ENCODE data around the gene HOXC4.

- no peak for TF ChIP-seq POLR2AphosphoS5 (IDR thresholded peaks at IDR 0.05)
- TF ChIP-seq, protein P1, sequence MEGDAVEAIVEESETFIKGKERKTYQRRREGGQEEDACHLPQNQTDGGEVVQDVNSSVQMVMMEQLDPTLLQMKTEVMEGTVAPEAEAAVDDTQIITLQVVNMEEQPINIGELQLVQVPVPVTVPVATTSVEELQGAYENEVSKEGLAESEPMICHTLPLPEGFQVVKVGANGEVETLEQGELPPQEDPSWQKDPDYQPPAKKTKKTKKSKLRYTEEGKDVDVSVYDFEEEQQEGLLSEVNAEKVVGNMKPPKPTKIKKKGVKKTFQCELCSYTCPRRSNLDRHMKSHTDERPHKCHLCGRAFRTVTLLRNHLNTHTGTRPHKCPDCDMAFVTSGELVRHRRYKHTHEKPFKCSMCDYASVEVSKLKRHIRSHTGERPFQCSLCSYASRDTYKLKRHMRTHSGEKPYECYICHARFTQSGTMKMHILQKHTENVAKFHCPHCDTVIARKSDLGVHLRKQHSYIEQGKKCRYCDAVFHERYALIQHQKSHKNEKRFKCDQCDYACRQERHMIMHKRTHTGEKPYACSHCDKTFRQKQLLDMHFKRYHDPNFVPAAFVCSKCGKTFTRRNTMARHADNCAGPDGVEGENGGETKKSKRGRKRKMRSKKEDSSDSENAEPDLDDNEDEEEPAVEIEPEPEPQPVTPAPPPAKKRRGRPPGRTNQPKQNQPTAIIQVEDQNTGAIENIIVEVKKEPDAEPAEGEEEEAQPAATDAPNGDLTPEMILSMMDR (IDR thresholded peaks at IDR 0.05; ENCODE audit: poor library complexity, severe bottlenecking): no peak
Observed at GRCh38 chr12:54046809-54047159, 6.9 kb upstream of the HOXC4 start.
